BLaER1 treated with 17β-estradiol and CSF1 and Interleukin-3, amounts not matched to agents 10 nM and 100 nM (cell line): Measurements from ENCODE around the gene GRIN2C.

Source experiments
- H3K27ac ChIP-seq, 11 experiments: shearing (Covaris generic); formaldehyde crosslinking; 2 replicates each; pipeline ENCODE4 v1.8.1; 2022
- H3K27me3 ChIP-seq, 11 experiments: shearing (Covaris generic); formaldehyde crosslinking; 2 replicates each; pipeline ENCODE4 v1.8.1; 2022
- H3K36me3 ChIP-seq, 11 experiments: shearing (Covaris generic); formaldehyde crosslinking; 2 replicates each; pipeline ENCODE4 v1.8.1; 2022
- H3K4me1 ChIP-seq, 10 experiments: shearing (Covaris generic); formaldehyde crosslinking; 2 replicates each; pipeline ENCODE4 v1.8.1; 2022
- H3K4me2 ChIP-seq, 11 experiments: shearing (Covaris generic); formaldehyde crosslinking; 2 replicates each; pipeline ENCODE4 v1.8.1; 2022
- H3K4me3 ChIP-seq, 10 experiments: shearing (Covaris generic); formaldehyde crosslinking; 2 replicates each; pipeline ENCODE4 v1.8.1; 2022
- H3K9ac ChIP-seq, 11 experiments: shearing (Covaris generic); formaldehyde crosslinking; 2 replicates each; pipeline ENCODE4 v1.8.1; 2022
- H3K9me3 ChIP-seq, 11 experiments: shearing (Covaris generic); formaldehyde crosslinking; replicated peaks in 1 of 11; 2 replicates each; pipeline ENCODE4 v1.8.1; 2022
- H4K20me1 ChIP-seq, 11 experiments: shearing (Covaris generic); formaldehyde crosslinking; 2 replicates each; pipeline ENCODE4 v1.8.1; 2022
- Cebpa-rat ChIP-seq, 11 experiments: shearing (Covaris generic); IDR thresholded peaks; 2 replicates each; pipeline ENCODE4 v1.8.1; 2022

GRIN2C gene

GRCh38 chr17:74868251-74868907 lies 8.7 kb upstream of the GRIN2C start:
- Histone ChIP-seq H3K9ac (0 out of 22 replicates have a peak overlapping the region, but pooled peaks of 2 of the 11 experiments have one; percentile 6 to 15), H4K20me1 (peaks cover 0 to 34% (median 7%) of the 10 kb centered on the region in 11 experiments; a peak in 10 of 22 replicates), H3K4me1 (peaks cover 15 to 38% (median 34%) of the 10 kb centered on the region in 10 experiments), H3K27ac (no peak overlapping the region), H3K4me3 (no peak overlapping the region), H3K9me3 (no peaks in the 10 kb centered on the region), H3K4me2 (no peak overlapping the region), H3K27me3 (no peaks in the 10 kb centered on the region), H3K36me3 (peaks cover 0 to 7% (median 0%) of the 10 kb centered on the region in 11 experiments; a peak in 4 of 22 replicates)
- no peak for TF ChIP-seq Cebpa-rat (IDR thresholded peaks at IDR 0.05)

DNA sequence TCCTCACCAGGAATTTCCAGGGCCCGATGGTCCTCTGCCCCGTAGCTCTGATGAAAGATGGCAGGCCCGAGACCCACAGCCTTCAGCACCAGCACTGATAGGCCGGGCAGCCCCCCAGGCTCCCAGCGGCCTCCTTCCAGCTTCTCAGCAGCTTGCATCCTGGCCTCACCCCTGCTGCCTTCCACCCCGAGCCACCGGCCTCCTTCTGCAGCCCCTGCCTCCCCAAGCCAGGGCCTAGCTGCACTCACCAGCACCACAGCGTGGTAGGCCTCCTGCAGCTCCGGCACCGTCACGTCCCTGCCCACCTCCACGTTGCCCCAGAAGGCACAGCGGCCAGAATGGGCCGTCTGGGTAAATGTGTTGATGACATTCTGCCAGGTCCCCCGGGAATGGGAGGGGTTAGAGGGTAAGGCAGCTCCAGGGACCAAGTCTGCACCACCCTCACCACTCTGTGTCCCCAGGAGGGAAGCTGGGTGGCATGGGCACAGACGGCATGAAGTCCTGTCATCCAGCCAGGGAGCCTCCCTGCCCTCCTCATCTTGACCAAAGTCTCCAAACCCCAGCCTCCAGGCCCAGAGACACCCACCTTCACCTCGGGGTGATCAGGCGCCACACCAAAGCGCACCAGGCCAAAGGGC lies 6.6 kb upstream of the GRIN2C start:
- Histone ChIP-seq H3K4me2 (peak overlapping the region in 8 of 11 experiments; percentile 28 to 61 (median 54); a peak in 13 of 22 replicates), H3K4me3 (no peak overlapping the region), H4K20me1 (peaks cover 0 to 52% (median 16%) of the 10 kb centered on the region in 11 experiments; a peak in 15 of 22 replicates), H3K4me1 (peaks cover 9 to 37% (median 31%) of the 10 kb centered on the region in 10 experiments), H3K36me3 (peaks cover 0 to 7% (median 0%) of the 10 kb centered on the region in 11 experiments; a peak in 4 of 22 replicates), H3K9me3 (no peaks in the 10 kb centered on the region), H3K27me3 (peaks cover 12 to 20% (median 15%) of the 10 kb centered on the region in 11 experiments), H3K27ac (peak overlapping the region in 2 of 11 experiments; percentile 10 to 20; a peak in 3 of 22 replicates), H3K9ac (peak overlapping the region in 9 of 11 experiments; percentile 4 to 68 (median 48); a peak in 14 of 22 replicates)
- TF ChIP-seq Cebpa-rat (IDR thresholded peaks at IDR 0.05) = no peak

GRCh38 chr17:74865504-74866197 lies 6.0 kb upstream of the GRIN2C start:
- Histone ChIP-seq H3K36me3 (peaks cover 0 to 7% (median 0%) of the 10 kb centered on the region in 11 experiments; a peak in 4 of 22 replicates), H3K27me3 (peaks cover 19 to 27% (median 22%) of the 10 kb centered on the region in 11 experiments), H3K27ac (peak overlapping the region in 3 of 11 experiments; percentile 20 to 31 (median 23); a peak in 5 of 22 replicates), H4K20me1 (peaks cover 0 to 58% (median 22%) of the 10 kb centered on the region in 11 experiments; a peak in 16 of 22 replicates), H3K4me2 (peak overlapping the region in 7 of 11 experiments; percentile 28 to 61 (median 56); a peak in 13 of 22 replicates), H3K9ac (peak overlapping the region in 9 of 11 experiments; percentile 4 to 68 (median 48); a peak in 14 of 22 replicates), H3K9me3 (no peaks in the 10 kb centered on the region), H3K4me1 (peaks cover 13 to 42% (median 33%) of the 10 kb centered on the region in 10 experiments; a peak in 18 of 20 replicates), H3K4me3 (no peak overlapping the region)
- no peak for TF ChIP-seq Cebpa-rat (IDR thresholded peaks at IDR 0.05)

DNA sequence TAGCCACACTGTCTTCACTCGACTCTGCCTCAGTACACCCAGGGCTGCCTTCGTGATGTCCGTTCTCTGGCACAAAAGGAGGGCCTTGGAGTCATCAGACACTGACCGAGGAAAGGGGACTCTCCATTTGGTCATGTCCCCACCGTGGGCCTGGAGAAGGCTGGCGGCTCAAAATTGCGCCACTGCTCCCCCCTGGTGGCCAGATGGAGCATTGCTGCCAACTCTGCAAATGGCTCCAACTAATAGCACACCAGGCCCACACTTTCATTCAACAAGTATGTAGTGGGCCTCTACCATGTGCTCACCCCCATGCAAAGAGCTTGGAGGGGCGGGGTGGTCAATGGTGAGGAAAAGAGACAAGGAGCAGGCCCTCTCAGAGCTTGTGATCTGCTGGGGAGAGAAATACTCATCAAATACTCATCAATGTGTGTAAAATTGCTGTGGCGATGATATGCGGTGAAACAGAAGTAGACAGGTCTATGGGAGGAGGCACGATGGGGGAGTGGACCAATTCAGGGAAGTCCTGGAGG lies 5.2 kb upstream of the GRIN2C start:
- peaks cover 26 to 34% (median 29%) of the 10 kb centered on the region in 11 experiments for H3K27me3 ChIP-seq
- peak overlapping the region in 1 of 11 experiments; percentile 31; a peak in 1 of 22 replicates for H3K27ac ChIP-seq
- H3K36me3 ChIP-seq = peaks cover 0 to 7% (median 0%) of the 10 kb centered on the region in 11 experiments; a peak in 4 of 22 replicates
- H4K20me1 ChIP-seq = peaks cover 0 to 63% (median 29%) of the 10 kb centered on the region in 11 experiments; a peak in 17 of 22 replicates
- no peaks in the 10 kb centered on the region for H3K9me3 ChIP-seq
- H3K9ac ChIP-seq = peak overlapping the region in 1 of 11 experiments; percentile 50; a peak in 1 of 22 replicates
- no peak for TF ChIP-seq Cebpa-rat (IDR thresholded peaks at IDR 0.05)
- H3K4me1 ChIP-seq = peaks cover 20 to 49% (median 41%) of the 10 kb centered on the region in 10 experiments; a peak in 19 of 20 replicates
- no peak overlapping the region for H3K4me3 ChIP-seq
- peak overlapping the region in 3 of 11 experiments; percentile 57 to 61 (median 58); a peak in 4 of 22 replicates for H3K4me2 ChIP-seq

DNA sequence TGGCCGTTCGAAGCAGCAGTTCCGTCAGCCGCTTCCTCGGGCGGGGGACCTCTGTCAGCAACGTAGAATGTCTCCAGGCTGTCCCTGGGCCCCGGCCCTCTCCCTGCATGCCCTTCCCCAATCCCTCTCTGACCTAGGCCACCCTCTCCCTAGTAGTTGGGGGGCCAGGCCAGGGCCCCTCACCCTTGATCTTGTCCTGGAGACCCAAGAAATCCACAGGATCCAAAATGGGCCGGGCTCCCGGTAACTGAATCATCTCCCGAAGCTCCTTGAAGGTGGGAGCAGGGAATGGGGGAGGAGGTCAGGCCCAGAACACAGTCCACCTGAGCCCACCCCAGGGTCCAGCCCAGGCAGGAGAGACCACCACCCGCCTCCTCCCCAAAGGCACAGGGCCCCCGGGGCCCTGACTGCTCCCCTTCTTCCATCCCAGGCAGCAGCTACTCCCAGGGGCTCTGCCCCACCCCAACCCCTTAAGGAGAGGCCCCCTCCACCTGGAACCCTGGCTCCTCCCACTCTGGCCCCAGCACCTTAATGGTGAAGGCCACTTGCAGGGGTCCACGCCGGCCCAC lies 4.7 kb upstream of the GRIN2C start:
- Histone ChIP-seq H3K4me3 (no peak overlapping the region), H4K20me1 (peaks cover 0 to 61% (median 29%) of the 10 kb centered on the region in 11 experiments; a peak in 17 of 22 replicates), H3K27me3 (peaks cover 32 to 40% (median 35%) of the 10 kb centered on the region in 11 experiments), H3K4me1 (peaks cover 21 to 50% (median 43%) of the 10 kb centered on the region in 10 experiments; a peak in 19 of 20 replicates), H3K36me3 (peaks cover 0 to 7% (median 0%) of the 10 kb centered on the region in 11 experiments; a peak in 4 of 22 replicates), H3K9me3 (no peaks in the 10 kb centered on the region), H3K4me2 (no peak overlapping the region; a peak in 1 of 22 replicates), H3K9ac (peak overlapping the region in 1 of 11 experiments; percentile 37; a peak in 1 of 22 replicates), H3K27ac (no peak overlapping the region)
- no peak for TF ChIP-seq Cebpa-rat (IDR thresholded peaks at IDR 0.05)

- Histone ChIP-seq H3K9ac (peak overlapping the region in 1 of 11 experiments; percentile 37; a peak in 2 of 22 replicates), H3K4me1 (peaks cover 21 to 50% (median 43%) of the 10 kb centered on the region in 10 experiments; a peak in 19 of 20 replicates), H3K27me3 (peaks cover 39 to 47% (median 42%) of the 10 kb centered on the region in 11 experiments), H3K4me3 (no peak overlapping the region), H3K27ac (no peak overlapping the region), H3K9me3 (no peaks in the 10 kb centered on the region), H4K20me1 (peaks cover 0 to 66% (median 29%) of the 10 kb centered on the region in 11 experiments; a peak in 17 of 22 replicates), H3K4me2 (peak overlapping the region in 4 of 11 experiments; percentile 9 to 49 (median 19); a peak in 4 of 22 replicates), H3K36me3 (peaks cover 0 to 7% (median 0%) of the 10 kb centered on the region in 11 experiments; a peak in 4 of 22 replicates)
- no peak for TF ChIP-seq Cebpa-rat (IDR thresholded peaks at IDR 0.05)
Measured at GRCh38 chr17:74863420-74864296, 4.0 kb upstream of the GRIN2C start.

GRCh38 chr17:74862919-74863318 lies 3.2 kb upstream of the GRIN2C start:
- no peak overlapping the region for H3K27ac ChIP-seq
- H4K20me1 ChIP-seq = peaks cover 0 to 67% (median 29%) of the 10 kb centered on the region in 11 experiments; a peak in 17 of 22 replicates
- peaks cover 0 to 7% (median 0%) of the 10 kb centered on the region in 11 experiments; a peak in 4 of 22 replicates for H3K36me3 ChIP-seq
- H3K27me3 ChIP-seq = peaks cover 43 to 54% (median 49%) of the 10 kb centered on the region in 11 experiments
- no peak for TF ChIP-seq Cebpa-rat (IDR thresholded peaks at IDR 0.05)
- no peaks in the 10 kb centered on the region for H3K9me3 ChIP-seq
- H3K4me3 ChIP-seq = no peak overlapping the region
- H3K4me2 ChIP-seq = peak overlapping the region in 6 of 11 experiments; percentile 6 to 49 (median 12); a peak in 6 of 22 replicates
- no peak overlapping the region; a peak in 1 of 22 replicates for H3K9ac ChIP-seq
- H3K4me1 ChIP-seq = peaks cover 21 to 50% (median 44%) of the 10 kb centered on the region in 10 experiments; a peak in 19 of 20 replicates
